A673 (cell line): ENCODE measurements around the gene ATF5. TPM values are rescaled to one million over a fixed set of nuclear protein-coding genes. Genes with fewer than 3 reads are reported as not detected.

Experiments
- BruUV-seq: library from RNA; stranded (reverse); fragments of 400-500 nt; replicated peaks from 2 replicates; lab custom pipeline; 2021; lab: Mats Ljungman, UMichigan
- CTCF ChIA-PET: fragments of 300-600 bp; sonication (Branson Sonifier 250); formaldehyde crosslinking; loops from one replicate; lab custom pipeline; 2022; ENCODE audit warnings: antibody characterized with exemption; lab: Charles Lee
- POLR2A ChIA-PET: fragments of 300-600 bp; sonication (Branson Sonifier 250); formaldehyde crosslinking; loops from one replicate; lab custom pipeline; 2022; ENCODE audit warnings: antibody characterized with exemption; ENCODE audit not compliant: low non-redundant PET; lab: Charles Lee
- DNase-seq: peaks from one replicate; pipeline ENCODE4 v3.0.0-alpha.2; 2015; ENCODE audit warnings: low spot score
- H3K27ac ChIP-seq: fragments of 200-600 bp; sonication (generic); 2 replicates; pipeline ENCODE4 v1.5.1; 2016; ENCODE audit warnings: mixed run types, low read depth, mild to moderate bottlenecking, mixed read lengths, antibody characterized with exemption, low read length; ENCODE audit not compliant: poor library complexity, severe bottlenecking
- H3K27me3 ChIP-seq: fragments of 200-600 bp; sonication (generic); replicated peaks from 2 replicates; pipeline ENCODE4 v1.6.1; 2017; ENCODE audit warnings: mixed run types, low read depth, mild to moderate bottlenecking, mixed read lengths, antibody characterized with exemption, low read length; ENCODE audit not compliant: insufficient read depth, poor library complexity
- H3K36me3 ChIP-seq: fragments of 200-600 bp; sonication (generic); 2 replicates; pipeline ENCODE4 v1.6.1; 2016; ENCODE audit warnings: mixed run types, mild to moderate bottlenecking, mixed read lengths, antibody characterized with exemption, low read length; ENCODE audit not compliant: insufficient read depth, poor library complexity, severe bottlenecking
- H3K4me1 ChIP-seq: fragments of 200-600 bp; sonication (generic); 2 replicates; pipeline ENCODE4 v1.6.1; 2017; ENCODE audit warnings: mixed run types, mild to moderate bottlenecking, mixed read lengths, antibody characterized with exemption, low read length; ENCODE audit not compliant: insufficient read depth, poor library complexity, severe bottlenecking
- H3K4me3 ChIP-seq: fragments of 200-600 bp; sonication (generic); 2 replicates; pipeline ENCODE4 v1.5.1; 2016; ENCODE audit warnings: low read depth, mixed run types, mild to moderate bottlenecking, mixed read lengths, low read length; ENCODE audit not compliant: poor library complexity, severe bottlenecking
- H3K9me3 ChIP-seq: fragments of 200-600 bp; sonication (generic); 2 replicates; pipeline ENCODE4 v1.6.1; 2016; ENCODE audit warnings: mixed run types, low read depth, mild to moderate bottlenecking, mixed read lengths, antibody characterized with exemption, low read length; ENCODE audit not compliant: poor library complexity, severe bottlenecking
- EZH2 ChIP-seq: fragments of 200-600 bp; sonication (generic); IDR thresholded peaks from 2 replicates; pipeline ENCODE4 v1.6.1; 2017; ENCODE audit warnings: borderline replicate concordance, low read depth, mild to moderate bottlenecking, mixed read lengths, antibody characterized with exemption, low read length; ENCODE audit not compliant: poor library complexity, severe bottlenecking
- intact Hi-C: fragments of 100-400 bp; cut with micrococcal nuclease; formaldehyde crosslinking; loops from one replicate; pipeline ENCODE4 v1.10.0; 2022; ENCODE audit not compliant: unreplicated experiment
- total RNA-seq: library from RNA; stranded (reverse); gene quantifications from 2 replicates; pipeline ENCODE4 v1.2.3, GENCODE V29; 2021
- TF ChIP-seq, protein P1 (sequence below): fragments of 300-800, 200-600 bp; sonication (generic); conservative IDR thresholded peaks from 2 replicates; pipeline ENCODE4 v1.5.1; 2017; ENCODE audit warnings: low read depth, mild to moderate bottlenecking, antibody characterized with exemption, low read length, moderate library complexity, mixed read lengths

Gene ATF5
- total RNA-seq, 1 experiment from 2014 or later = 302 TPM

GRCh38 chr19:49883094-49883493 lies 45.9 kb upstream of the ATF5 start:
- Histone ChIP-seq H3K4me3 (no peak overlapping the region), H3K36me3 (peaks cover 51% of the 10 kb centered on the region), H3K9me3 (peaks cover 8% of the 10 kb centered on the region), H3K27ac (no peak overlapping the region), H3K27me3 (no peaks in the 10 kb centered on the region), H3K4me1 (peaks cover 10% of the 10 kb centered on the region)
- intact Hi-C loops = no loop called here
- ChIA-PET POLR2A (no interaction called here), CTCF (no interaction called here)
- no peak for DNase-seq
- no TSS peak for BruUV-seq
- TF ChIP-seq, protein P1, sequence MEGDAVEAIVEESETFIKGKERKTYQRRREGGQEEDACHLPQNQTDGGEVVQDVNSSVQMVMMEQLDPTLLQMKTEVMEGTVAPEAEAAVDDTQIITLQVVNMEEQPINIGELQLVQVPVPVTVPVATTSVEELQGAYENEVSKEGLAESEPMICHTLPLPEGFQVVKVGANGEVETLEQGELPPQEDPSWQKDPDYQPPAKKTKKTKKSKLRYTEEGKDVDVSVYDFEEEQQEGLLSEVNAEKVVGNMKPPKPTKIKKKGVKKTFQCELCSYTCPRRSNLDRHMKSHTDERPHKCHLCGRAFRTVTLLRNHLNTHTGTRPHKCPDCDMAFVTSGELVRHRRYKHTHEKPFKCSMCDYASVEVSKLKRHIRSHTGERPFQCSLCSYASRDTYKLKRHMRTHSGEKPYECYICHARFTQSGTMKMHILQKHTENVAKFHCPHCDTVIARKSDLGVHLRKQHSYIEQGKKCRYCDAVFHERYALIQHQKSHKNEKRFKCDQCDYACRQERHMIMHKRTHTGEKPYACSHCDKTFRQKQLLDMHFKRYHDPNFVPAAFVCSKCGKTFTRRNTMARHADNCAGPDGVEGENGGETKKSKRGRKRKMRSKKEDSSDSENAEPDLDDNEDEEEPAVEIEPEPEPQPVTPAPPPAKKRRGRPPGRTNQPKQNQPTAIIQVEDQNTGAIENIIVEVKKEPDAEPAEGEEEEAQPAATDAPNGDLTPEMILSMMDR = no peak
- TF ChIP-seq EZH2 = no peak

DNA sequence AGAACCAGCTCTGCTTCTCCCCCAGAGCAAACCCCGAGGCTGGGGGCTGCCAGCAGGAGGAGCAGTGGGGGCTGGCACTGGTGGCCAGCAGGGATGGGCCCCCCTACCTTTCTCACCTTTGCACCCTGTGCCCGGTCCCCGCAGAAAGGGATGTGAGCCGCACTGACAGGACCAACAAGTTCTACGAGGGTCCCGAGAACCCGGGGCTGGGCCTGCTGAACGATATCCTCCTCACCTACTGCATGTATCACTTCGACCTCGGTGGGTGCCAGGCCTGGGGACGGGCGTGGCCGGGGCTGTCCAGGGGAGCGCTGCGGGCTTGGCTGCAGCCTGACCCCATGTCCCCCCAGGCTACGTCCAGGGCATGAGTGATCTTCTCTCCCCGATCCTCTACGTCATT lies 44.9 kb upstream of the ATF5 start:
- intact Hi-C loops = no loop called here
- H3K9me3 ChIP-seq = peaks cover 8% of the 10 kb centered on the region
- ChIA-PET POLR2A (no interaction called here), CTCF (no interaction called here)
- no peak overlapping the region for H3K27ac ChIP-seq
- H3K27me3 ChIP-seq = no peaks in the 10 kb centered on the region
- H3K4me1 ChIP-seq = peaks cover under 1% of the 10 kb centered on the region
- TF ChIP-seq, protein P1 = no peak
- TF ChIP-seq EZH2 = no peak
- no peak overlapping the region for H3K4me3 ChIP-seq
- BruUV-seq = no TSS peak
- peaks cover 51% of the 10 kb centered on the region for H3K36me3 ChIP-seq
- no peak for DNase-seq

GRCh38 chr19:49884760-49885159 lies 44.2 kb upstream of the ATF5 start:
- H3K36me3 ChIP-seq = peaks cover 48% of the 10 kb centered on the region
- intact Hi-C loops = no loop called here
- peaks cover 8% of the 10 kb centered on the region for H3K9me3 ChIP-seq
- CTCF ChIA-PET = interaction anchor here (0.6 kb wide), 1 partner anchor 13 kb away, joined by 6 read pairs; no protein-coding TSS in a partner anchor
- H3K4me3 ChIP-seq = no peak overlapping the region
- BruUV-seq = no TSS peak
- no peak overlapping the region for H3K27ac ChIP-seq
- DNase-seq = no peak
- no peaks in the 10 kb centered on the region for H3K27me3 ChIP-seq
- H3K4me1 ChIP-seq = no peaks in the 10 kb centered on the region
- POLR2A ChIA-PET = interaction anchor here (0.5 kb wide), 1 partner anchor 40 kb away, joined by 3 read pairs; no protein-coding TSS in a partner anchor
- TF ChIP-seq, protein P1 = no peak
- TF ChIP-seq EZH2 = no peak
